HepG2 (cell line): ENCODE data around the gene PTTG1. TPM values are rescaled to one million over a fixed set of nuclear protein-coding genes. Genes with fewer than 3 reads are reported as not detected.

Source experiments
- ATAC-seq: fragments of 200-7000 bp; cut with Tn5 transposase; 3 replicates; pipeline ENCODE4 v1.9.1; 2020; ENCODE audit warnings: mild to moderate bottlenecking, moderate library complexity
- BruUV-seq: library from RNA; stranded (reverse); fragments of 400-500 nt; replicated peaks from 2 replicates; lab custom pipeline; 2021; lab: Mats Ljungman, UMichigan
- CTCF ChIA-PET: fragments of 300-600 bp; formaldehyde crosslinking; extraction: SDS; loops from one replicate; lab custom pipeline; 2021; ENCODE audit warnings: low total read pairs, inconsistent platforms, low intra/inter-chr PET ratio; lab: Yijun Ruan, JAX
- POLR2A ChIA-PET: fragments of 350-600 bp; sonication (Branson Sonifier 250); formaldehyde crosslinking; loops from one replicate; lab custom pipeline; 2020; ENCODE audit warnings: antibody characterized with exemption, inconsistent platforms; lab: Yijun Ruan, JAX
- DNase-seq: peaks from one replicate; pipeline ENCODE4 v3.0.0-alpha.2; 2015; ENCODE audit warnings: low spot score
- FAIRE-seq: peaks from 3 replicates; lab custom pipeline; 2011; peaks lifted over from hg19 to GRCh38; lab: Jason Lieb, UNC
- H2AFZ ChIP-seq: one replicate; pipeline ENCODE4 v1.6.1; 2011; ENCODE audit warnings: low read length, inconsistent platforms
- H3K27ac ChIP-seq: fragments of 300-600 bp; 3 replicates; pipeline ENCODE4 v1.8.0; 2011; ENCODE audit warnings: mixed run types, mild to moderate bottlenecking, mixed read lengths, low read length, inconsistent platforms; ENCODE audit not compliant: insufficient read depth; ENCODE audit errors: extremely low read length
- H3K27me3 ChIP-seq, 2 experiments: fragments of 200-600 bp in 1 of 2; 2 replicates in 1 of 2; 3 replicates in 1 of 2; pipeline versions ENCODE4 v1.6.0 to v1.8.0; 2011; ENCODE audit warnings: low read length in 2 of 2, mild to moderate bottlenecking in 2 of 2, moderate library complexity in 2 of 2, inconsistent platforms in 1 of 2; ENCODE audit not compliant: insufficient read depth in 2 of 2, control insufficient read depth in 1 of 2
- H3K36me3 ChIP-seq, 2 experiments: fragments of 200-600 bp in 1 of 2; replicated peaks in 1 of 2; 2 replicates in 1 of 2; 3 replicates in 1 of 2; pipeline versions ENCODE4 v1.5.1 to v1.8.0; 2011; ENCODE audit warnings: low read length in 2 of 2, inconsistent platforms in 1 of 2; ENCODE audit not compliant: insufficient read depth in 2 of 2, control insufficient read depth in 1 of 2
- H3K4me1 ChIP-seq: 2 replicates; pipeline ENCODE4 v1.5.1; 2012; ENCODE audit warnings: low read length, inconsistent platforms; ENCODE audit not compliant: insufficient read depth
- H3K4me2 ChIP-seq: 2 replicates; pipeline ENCODE4 v1.6.0; 2011; ENCODE audit warnings: low read depth, low read length, inconsistent platforms
- H3K4me3 ChIP-seq, 3 experiments: fragments of 200-600 bp in 1 of 3; sonication (generic), shearing (Covaris generic) in 1 of 3; replicated peaks in 1 of 3; 2 replicates each; pipeline ENCODE4 v1.5.1; 2011 to 2016; ENCODE audit warnings: low read length in 3 of 3, inconsistent platforms in 2 of 3, low read depth in 2 of 3, mild to moderate bottlenecking in 2 of 3, control low read depth in 1 of 3, mixed read lengths in 1 of 3; ENCODE audit not compliant: insufficient read depth in 1 of 3
- H3K79me2 ChIP-seq: one replicate; pipeline ENCODE4 v1.6.1; 2011; ENCODE audit warnings: low read length, inconsistent platforms; ENCODE audit not compliant: insufficient read depth
- H3K9ac ChIP-seq: 2 replicates; pipeline ENCODE4 v1.6.0; 2011; ENCODE audit warnings: mild to moderate bottlenecking, low read depth, low read length, inconsistent platforms; ENCODE audit not compliant: insufficient read depth
- H3K9me3 ChIP-seq: 2 replicates; pipeline ENCODE4 v1.5.1; 2012; ENCODE audit warnings: mild to moderate bottlenecking, low read length
- H4K20me1 ChIP-seq: 2 replicates; pipeline ENCODE4 v1.6.0; 2011; ENCODE audit warnings: inconsistent platforms, mild to moderate bottlenecking, low read length, moderate library complexity; ENCODE audit not compliant: insufficient read depth
- BCL6 ChIP-seq: IDR thresholded peaks from 2 replicates; pipeline ENCODE4 v1.6.1; 2016; ENCODE audit warnings: missing genetic modification reagents, missing compliant biosample characterization
- FOXK1 ChIP-seq: sonication (generic); formaldehyde crosslinking; IDR thresholded peaks from 2 replicates; pipeline ENCODE4 v1.4.0; 2020; ENCODE audit warnings: low read depth, missing genetic modification reagents, borderline replicate concordance
- HMGXB4 ChIP-seq, 2 experiments: sonication (generic) in 1 of 2; formaldehyde crosslinking in 1 of 2; IDR thresholded peaks; 2 replicates each; pipeline versions ENCODE4 v1.4.0 to v1.6.1; 2018 to 2020; ENCODE audit warnings: missing genetic modification reagents in 2 of 2, borderline replicate concordance in 1 of 2, low read depth in 1 of 2, mild to moderate bottlenecking in 1 of 2, missing biosample characterization in 1 of 2
- PLRG1 ChIP-seq: fragments of 450-650 bp; conservative IDR thresholded peaks from 2 replicates; pipeline ENCODE4 v1.6.1; 2016
- SMARCC2 ChIP-seq: fragments of 450-650 bp; IDR thresholded peaks from 2 replicates; pipeline ENCODE4 v1.6.1; 2017; ENCODE audit warnings: antibody characterized with exemption, mild to moderate bottlenecking
- TP53 ChIP-seq: sonication (generic); formaldehyde crosslinking; conservative IDR thresholded peaks from 2 replicates; pipeline ENCODE4 v1.4.0; 2020; ENCODE audit warnings: missing genetic modification reagents
- WGBS: methylation state at CpG from one replicate; pipeline ENCODE4 v1.1.6; 2017; ENCODE audit warnings: low lambda C conversion rate; 5-methylcytosine and 5-hydroxymethylcytosine counted together
- in situ Hi-C: cut with HindIII; loops from 2 replicates; pipeline ENCODE4 v1.10.0; 2017; ENCODE audit warnings: low pct_unique_long_range_greater_than_20kb; ENCODE audit not compliant: extremely low pct_ligation_motif_present
- intact Hi-C: fragments of 100-400 bp; cut with micrococcal nuclease; formaldehyde crosslinking; loops from one replicate; pipeline ENCODE4 v1.10.0; 2022; ENCODE audit not compliant: unreplicated experiment
- polyA plus RNA-seq, 8 experiments: library from polyadenylated mRNA; depleted of rRNA in 3 of 8; stranded (reverse) in 7 of 8; unstranded in 1 of 8; fragments of >200 nt; fragmentation: Illumina TruSeq in 4 of 8; extraction: Trizol in 4 of 8; gene quantifications; 2 replicates each; pipeline versions ENCODE4 v1.2.1 to v1.2.3, GENCODE V29; 2011 to 2016; ENCODE audit warnings: low read depth in 4 of 8, missing spikeins in 1 of 8, mixed read lengths in 1 of 8; ENCODE audit not compliant: insufficient read depth in 1 of 8
- total RNA-seq, 5 experiments: library from RNA; depleted of rRNA; stranded (reverse); fragments of >200 nt; fragmentation: Illumina TruSeq; extraction: Trizol; gene quantifications; 2 replicates each; pipeline ENCODE4 v1.2.3, GENCODE V29; 2016; ENCODE audit warnings: low read depth in 1 of 5
- TF ChIP-seq, protein P1 (sequence below), 2 experiments: sonication (generic) in 1 of 2; formaldehyde crosslinking in 1 of 2; IDR thresholded peaks; 2 replicates each; pipeline versions ENCODE4 v1.5.1 to v1.6.1; 2011 to 2020; ENCODE audit warnings: borderline replicate concordance in 1 of 2, low read depth in 1 of 2, low read length in 1 of 2, mild to moderate bottlenecking in 1 of 2, missing genetic modification reagents in 1 of 2, moderate library complexity in 1 of 2
- TF ChIP-seq, protein P2 (sequence below): IDR thresholded peaks from 2 replicates; pipeline ENCODE4 v1.6.1; 2016; ENCODE audit warnings: missing biosample characterization, missing genetic modification reagents, low read depth

The PTTG1 gene
- total and polyA plus RNA-seq, 2 of the 13 experiments (the other 11 are each of a cell fraction or from before 2014, with no cell fraction given): 102 to 161 TPM

DNA sequence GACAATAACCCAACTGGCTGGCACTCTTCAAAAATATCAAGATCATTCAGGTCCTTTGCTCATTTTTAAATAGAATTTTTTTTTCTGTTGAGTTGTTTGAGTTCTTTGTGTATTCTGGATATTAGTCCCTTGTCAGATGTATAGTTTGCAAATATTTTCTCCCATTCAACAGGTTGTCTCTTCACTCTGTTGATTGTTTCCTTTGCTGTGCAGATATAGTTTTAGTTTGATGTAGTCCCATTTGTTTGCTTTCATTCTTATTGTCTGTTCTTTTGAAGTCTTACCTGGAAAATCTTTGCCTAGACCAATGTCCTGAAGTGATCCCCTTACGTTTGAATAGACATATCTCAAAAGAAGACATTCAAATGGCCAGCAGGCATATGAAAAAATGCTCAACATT is 22.8 kb downstream of the PTTG1 start (continued):
- TF ChIP-seq HMGXB4 (CRISPR knock-in tag; IDR thresholded peaks at IDR 0.05; ENCODE audit: borderline replicate concordance in 1 of 2, low read depth in 1 of 2) (no peak), FOXK1 (CRISPR knock-in tag) (no peak), BCL6 (CRISPR knock-in tag) (peak; percentile 74), TP53 (CRISPR knock-in tag) (no peak), SMARCC2 (no peak), PLRG1 (no peak)

DNA sequence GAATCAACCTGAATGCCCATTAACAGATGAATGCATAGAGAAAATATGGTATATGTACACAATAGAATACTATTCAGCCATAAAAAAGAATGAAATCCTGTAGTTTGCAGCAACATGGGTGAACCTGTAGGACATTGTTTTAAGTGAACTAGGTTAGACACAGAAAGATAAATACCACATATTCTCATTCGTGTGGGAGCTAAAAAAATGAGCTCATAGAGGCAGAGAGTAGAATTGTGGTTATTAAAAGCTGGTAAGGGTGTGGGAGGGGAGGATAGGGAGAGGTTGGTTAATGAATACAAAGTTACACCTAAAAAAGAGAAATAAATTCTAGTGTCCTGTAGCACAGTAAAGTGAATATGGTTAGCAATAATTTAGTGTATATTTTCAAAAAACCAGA is 23.5 kb downstream of the PTTG1 start:
- H3K27me3 ChIP-seq: peaks cover 1 to 3% of the 10 kb centered on the region in 2 experiments; a peak in 2 of 5 replicates
- in situ Hi-C loops: no loop called here
- H2AFZ ChIP-seq: no peak overlapping the region
- no peaks in the 10 kb centered on the region for H3K36me3 ChIP-seq
- TF ChIP-seq, protein P1, sequence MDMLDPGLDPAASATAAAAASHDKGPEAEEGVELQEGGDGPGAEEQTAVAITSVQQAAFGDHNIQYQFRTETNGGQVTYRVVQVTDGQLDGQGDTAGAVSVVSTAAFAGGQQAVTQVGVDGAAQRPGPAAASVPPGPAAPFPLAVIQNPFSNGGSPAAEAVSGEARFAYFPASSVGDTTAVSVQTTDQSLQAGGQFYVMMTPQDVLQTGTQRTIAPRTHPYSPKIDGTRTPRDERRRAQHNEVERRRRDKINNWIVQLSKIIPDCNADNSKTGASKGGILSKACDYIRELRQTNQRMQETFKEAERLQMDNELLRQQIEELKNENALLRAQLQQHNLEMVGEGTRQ (IDR thresholded peaks at IDR 0.05; ENCODE audit: low read depth, low read length): no peak
- TF ChIP-seq, protein P1 (CRISPR knock-in tag; IDR thresholded peaks at IDR 0.05; ENCODE audit: borderline replicate concordance): no peak
- TF ChIP-seq, protein P2, sequence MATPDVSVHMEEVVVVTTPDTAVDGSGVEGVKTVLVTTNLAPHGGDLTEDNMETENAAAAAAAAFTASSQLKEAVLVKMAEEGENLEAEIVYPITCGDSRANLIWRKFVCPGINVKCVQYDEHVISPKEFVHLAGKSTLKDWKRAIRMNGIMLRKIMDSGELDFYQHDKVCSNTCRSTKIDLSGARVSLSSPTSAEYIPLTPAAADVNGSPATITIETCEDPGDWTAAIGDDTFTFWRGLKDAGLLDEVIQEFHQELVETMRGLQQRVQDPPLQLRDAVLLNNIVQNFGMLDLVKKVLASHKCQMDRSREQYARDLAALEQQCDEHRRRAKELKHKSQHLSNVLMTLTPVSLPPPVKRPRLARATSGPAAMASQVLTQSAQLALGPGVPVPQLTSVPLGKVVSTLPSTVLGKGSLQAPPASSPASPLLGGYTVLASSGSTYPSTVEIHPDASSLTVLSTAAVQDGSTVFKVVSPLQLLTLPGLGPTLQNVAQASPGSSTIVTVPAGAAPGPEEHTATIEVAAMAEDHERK (CRISPR knock-in tag): no peak
- TF ChIP-seq, all 625 proteins: peak for 0
- Histone ChIP-seq H3K4me2 (no peak overlapping the region), H3K9ac (no peak overlapping the region), H4K20me1 (no peaks in the 10 kb centered on the region), H3K9me3 (no peaks in the 10 kb centered on the region), H3K4me3 (no peak overlapping the region), H3K4me1 (peaks cover 26% of the 10 kb centered on the region), H3K27ac (no peak overlapping the region), H3K79me2 (no peaks in the 10 kb centered on the region)
- ATAC-seq (no peak), DNase-seq (no peak), FAIRE-seq (no peak)
- intact Hi-C loops: no loop called here
- CTCF ChIA-PET: no interaction called here
- POLR2A ChIA-PET: no interaction called here
- WGBS: 8% methylated on average over 1 of the region's 1 CpG
- no TSS peak for BruUV-seq
